ENCODE measurements around the gene KCNMB1. TPM values are rescaled to one million over a fixed set of nuclear protein-coding genes. Genes with fewer than 3 reads are reported as not detected.

Gene KCNMB1
- total RNA-seq, 2 experiments from 2014 or later: not detected

GRCh38 chr5:170368586-170368985 is 20.6 kb downstream of the KCNMB1 start:
- DNase-seq: no peak
- no peaks in the 10 kb centered on the region for H3K36me3 Mint-ChIP-seq
- POLR2A ChIA-PET: no interaction called here
- H3K27me3 Mint-ChIP-seq: no peaks in the 10 kb centered on the region
- CTCF ChIA-PET: no interaction called here
- H3K4me1 Mint-ChIP-seq (ENCODE audit: low read depth): no peaks in the 10 kb centered on the region
- H3K27ac Mint-ChIP-seq: no peak overlapping the region
- H3K4me3 Mint-ChIP-seq: no peak overlapping the region
- H3K9me3 Mint-ChIP-seq: no peaks in the 10 kb centered on the region
- intact Hi-C loops (cut with micrococcal nuclease): no loop called here

GRCh38 chr5:170366276-170366675 is 22.9 kb downstream of the KCNMB1 start:
- Mint-ChIP-seq H3K36me3 (no peaks in the 10 kb centered on the region), H3K9me3 (no peaks in the 10 kb centered on the region), H3K27me3 (no peaks in the 10 kb centered on the region), H3K4me1 (ENCODE audit: low read depth) (no peaks in the 10 kb centered on the region), H3K27ac (no peak overlapping the region), H3K4me3 (no peak overlapping the region)
- intact Hi-C loops (cut with micrococcal nuclease): no loop called here
- DNase-seq: no peak
- ChIA-PET POLR2A (no interaction called here), CTCF (interaction anchor here (0.8 kb wide), 1 partner anchor 273 kb away, joined by 3 read pairs; no protein-coding TSS in a partner anchor)

DNA sequence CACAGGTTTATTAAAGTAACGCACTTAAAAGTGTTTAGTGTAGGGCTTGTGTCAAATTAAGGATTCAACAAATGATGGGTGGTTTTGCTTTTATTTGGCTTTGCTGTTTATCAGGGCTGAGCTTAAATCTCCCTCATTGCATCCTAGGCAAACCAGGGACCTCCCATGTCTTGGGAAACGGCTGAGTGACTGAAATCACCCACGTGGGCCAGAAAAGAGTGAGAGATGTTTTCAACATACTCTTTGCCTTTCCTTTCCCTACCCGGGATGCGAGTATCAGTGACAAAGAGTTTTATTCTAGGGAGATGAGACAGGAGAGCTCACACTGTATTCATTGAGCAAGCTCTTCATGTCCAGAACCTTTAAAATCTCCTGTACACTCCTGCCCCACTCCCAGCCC is 23.3 kb downstream of the KCNMB1 start:
- Mint-ChIP-seq H3K27ac (no peak overlapping the region), H3K4me1 (ENCODE audit: low read depth) (no peaks in the 10 kb centered on the region), H3K4me3 (no peak overlapping the region), H3K9me3 (no peaks in the 10 kb centered on the region), H3K27me3 (no peaks in the 10 kb centered on the region), H3K36me3 (no peaks in the 10 kb centered on the region)
- DNase-seq: no peak
- CTCF ChIA-PET: interaction anchor here (0.8 kb wide), 1 partner anchor 273 kb away, joined by 3 read pairs; no protein-coding TSS in a partner anchor
- intact Hi-C loops (cut with micrococcal nuclease): no loop called here
- POLR2A ChIA-PET: no interaction called here

DNA sequence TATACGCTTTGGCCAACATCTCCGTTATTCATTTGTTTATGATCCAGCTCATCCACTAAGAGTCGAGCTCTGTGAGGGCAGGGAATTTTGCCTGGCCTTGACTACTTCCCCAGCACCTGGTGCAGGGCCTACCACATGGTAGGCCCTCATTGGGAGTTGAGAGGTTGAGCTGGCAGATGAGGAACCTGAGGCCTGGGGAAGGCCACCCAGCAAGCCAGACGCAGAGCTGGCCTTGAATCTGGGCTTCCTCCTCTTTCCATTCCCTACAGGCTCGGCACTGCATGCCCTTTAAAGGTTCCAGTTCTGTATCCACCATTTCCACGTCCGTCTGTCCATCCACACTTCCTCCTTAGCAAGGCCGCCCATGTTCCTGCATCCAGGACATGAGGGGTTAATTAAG is 24.2 kb downstream of the KCNMB1 start:
- H3K27ac Mint-ChIP-seq: no peak overlapping the region
- H3K36me3 Mint-ChIP-seq: no peaks in the 10 kb centered on the region
- intact Hi-C loops (cut with micrococcal nuclease): no loop called here
- no peak overlapping the region for H3K4me3 Mint-ChIP-seq
- ChIA-PET CTCF (interaction anchor here (0.6 kb wide), 1 partner anchor 204 kb away, joined by 3 read pairs; no protein-coding TSS in a partner anchor), POLR2A (no interaction called here)
- H3K9me3 Mint-ChIP-seq: no peaks in the 10 kb centered on the region
- H3K27me3 Mint-ChIP-seq: no peaks in the 10 kb centered on the region
- DNase-seq: no peak
- no peaks in the 10 kb centered on the region for H3K4me1 Mint-ChIP-seq (ENCODE audit: low read depth)

- no peak for DNase-seq
- no peaks in the 10 kb centered on the region for H3K36me3 Mint-ChIP-seq
- no peaks in the 10 kb centered on the region for H3K27me3 Mint-ChIP-seq
- POLR2A ChIA-PET: no interaction called here
- no peak overlapping the region for H3K4me3 Mint-ChIP-seq
- no peak overlapping the region for H3K27ac Mint-ChIP-seq
- CTCF ChIA-PET: no interaction called here
- no peaks in the 10 kb centered on the region for H3K4me1 Mint-ChIP-seq (ENCODE audit: low read depth)
- intact Hi-C loops (cut with micrococcal nuclease): no loop called here
- H3K9me3 Mint-ChIP-seq: no peaks in the 10 kb centered on the region
Measured at GRCh38 chr5:170363671-170364070, 25.5 kb downstream of the KCNMB1 start.

DNA sequence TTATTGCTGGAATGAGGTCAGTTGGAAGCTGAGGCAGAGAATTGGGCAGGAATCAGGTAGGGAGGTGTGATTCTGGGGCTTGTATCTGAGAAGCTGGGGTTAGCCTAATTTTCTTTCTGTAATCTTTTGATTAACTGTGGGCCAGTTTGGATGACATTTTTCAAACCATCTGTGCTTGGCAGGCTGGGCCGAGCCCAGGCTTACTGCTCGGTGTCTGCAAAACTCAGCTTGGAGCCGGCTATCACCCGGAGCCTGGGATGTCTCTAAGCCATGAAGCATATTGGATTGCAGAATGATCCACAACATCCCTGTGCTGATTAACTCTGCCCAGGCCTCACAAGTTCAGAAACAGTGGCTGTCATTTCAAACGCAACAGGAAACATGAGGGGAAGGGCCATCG is 26.5 kb downstream of the KCNMB1 start:
- no peak overlapping the region for H3K27ac Mint-ChIP-seq
- H3K4me3 Mint-ChIP-seq: no peak overlapping the region
- H3K4me1 Mint-ChIP-seq (ENCODE audit: low read depth): no peaks in the 10 kb centered on the region
- no peaks in the 10 kb centered on the region for H3K36me3 Mint-ChIP-seq
- no peaks in the 10 kb centered on the region for H3K9me3 Mint-ChIP-seq
- DNase-seq: no peak
- intact Hi-C loops (cut with micrococcal nuclease): no loop called here
- no peaks in the 10 kb centered on the region for H3K27me3 Mint-ChIP-seq
- CTCF ChIA-PET: interaction anchor here (0.9 kb wide), 1 partner anchor 73 kb away, joined by 3 read pairs; no protein-coding TSS in a partner anchor
- POLR2A ChIA-PET: no interaction called here

DNA sequence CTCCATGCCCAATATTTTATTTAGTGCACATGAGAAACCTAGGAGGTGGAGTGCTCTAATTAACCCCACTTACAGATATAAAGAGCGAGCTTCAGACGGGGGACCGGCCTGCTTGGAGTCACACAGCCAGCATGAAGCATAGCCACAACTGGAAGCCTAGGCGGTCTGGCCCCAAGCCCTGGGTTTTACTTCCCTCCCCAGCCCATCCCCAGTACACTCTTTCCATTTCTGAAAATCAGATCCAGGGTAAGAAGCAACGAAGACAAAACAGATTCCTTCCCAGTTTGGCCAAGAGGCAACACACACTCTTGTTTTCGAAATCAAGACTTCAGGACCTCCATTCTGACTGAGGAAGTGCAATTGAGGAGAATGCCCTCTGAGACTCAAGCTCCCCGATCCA is 27.1 kb downstream of the KCNMB1 start:
- H3K4me1 Mint-ChIP-seq (ENCODE audit: low read depth): no peaks in the 10 kb centered on the region
- no peak overlapping the region for H3K4me3 Mint-ChIP-seq

DNA sequence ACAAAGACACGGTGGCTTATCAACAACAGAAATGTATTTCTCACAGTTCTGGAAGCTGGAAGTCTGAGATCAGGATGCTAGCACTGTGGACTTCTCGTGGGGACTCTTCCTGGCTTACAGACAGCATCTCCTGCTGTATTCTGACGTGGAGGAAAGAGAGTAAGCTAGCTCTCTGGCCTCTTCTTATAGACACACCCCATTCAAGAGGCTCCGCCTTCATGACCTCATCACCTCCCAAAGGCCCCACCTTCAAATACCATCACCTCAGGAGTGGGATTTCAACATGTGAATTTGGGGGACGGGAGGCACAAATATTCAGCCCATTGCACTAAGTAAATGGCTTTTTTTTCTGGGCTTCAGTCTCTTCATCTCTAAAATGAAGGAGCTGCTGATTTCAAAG is 27.6 kb downstream of the KCNMB1 start:
- POLR2A ChIA-PET: no interaction called here

More for the DNA sequence above, 27.1 kb downstream of the KCNMB1 start:
- Mint-ChIP-seq H3K36me3 (no peaks in the 10 kb centered on the region), H3K27ac (no peak overlapping the region), H3K9me3 (no peaks in the 10 kb centered on the region), H3K27me3 (no peaks in the 10 kb centered on the region)
- intact Hi-C loops (cut with micrococcal nuclease): no loop called here
- POLR2A ChIA-PET: no interaction called here
- DNase-seq: no peak
- CTCF ChIA-PET: interaction anchor here (0.9 kb wide), 1 partner anchor 73 kb away, joined by 3 read pairs; no protein-coding TSS in a partner anchor

DNA sequence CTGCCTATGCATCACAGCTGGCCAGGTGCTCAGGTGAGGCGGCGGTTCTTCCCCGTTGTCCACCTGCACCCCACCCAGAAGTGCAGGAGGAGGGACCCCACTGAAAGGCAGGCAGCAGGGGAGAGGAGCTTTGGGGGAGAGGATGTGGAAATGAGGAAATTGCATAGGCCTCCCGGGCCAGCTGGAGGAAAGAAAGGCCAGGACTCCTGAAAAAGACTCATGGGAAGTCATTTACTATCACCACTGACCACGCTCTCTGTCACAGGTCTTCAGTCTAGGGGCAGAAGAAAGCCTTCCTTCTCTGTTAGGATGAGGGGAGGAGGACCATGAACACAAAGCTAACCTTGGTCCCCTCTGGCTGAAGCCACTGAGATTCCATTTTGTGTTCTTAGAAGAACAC is 28.1 kb downstream of the KCNMB1 start:
- intact Hi-C loops (cut with micrococcal nuclease): no loop called here
- no peaks in the 10 kb centered on the region for H3K36me3 Mint-ChIP-seq

More for the DNA sequence above, 27.6 kb downstream of the KCNMB1 start:
- H3K27me3 Mint-ChIP-seq: no peaks in the 10 kb centered on the region
- intact Hi-C loops (cut with micrococcal nuclease): no loop called here
- CTCF ChIA-PET: interaction anchor here (0.9 kb wide), 1 partner anchor 74 kb away, joined by 3 read pairs; no protein-coding TSS in a partner anchor
- H3K4me3 Mint-ChIP-seq: no peak overlapping the region
- no peak for DNase-seq
- H3K27ac Mint-ChIP-seq: no peak overlapping the region
- H3K4me1 Mint-ChIP-seq (ENCODE audit: low read depth): no peaks in the 10 kb centered on the region
- no peaks in the 10 kb centered on the region for H3K36me3 Mint-ChIP-seq
- H3K9me3 Mint-ChIP-seq: no peaks in the 10 kb centered on the region

DNA sequence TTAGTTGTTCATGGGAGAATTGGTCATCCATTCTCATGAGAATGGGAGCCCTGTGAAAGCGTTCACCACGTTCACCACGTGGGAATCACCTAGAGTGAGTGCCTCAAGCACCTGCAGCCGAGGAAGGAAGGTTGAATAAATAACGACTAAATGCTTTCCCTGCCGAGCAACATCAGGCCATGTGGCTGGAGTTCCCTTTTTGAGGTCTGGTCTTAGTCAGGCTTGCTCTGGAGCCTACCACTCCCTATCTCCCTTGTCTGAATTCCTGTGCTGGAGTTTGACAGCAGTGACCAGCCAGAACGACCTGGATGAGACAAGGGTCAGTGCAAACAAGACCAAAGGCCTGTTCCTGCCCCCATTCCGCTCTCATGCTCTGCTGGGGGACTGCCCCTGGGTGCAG is 28.5 kb downstream of the KCNMB1 start:
- Mint-ChIP-seq H3K36me3 (no peaks in the 10 kb centered on the region), H3K4me1 (ENCODE audit: low read depth) (no peaks in the 10 kb centered on the region), H3K4me3 (no peak overlapping the region), H3K9me3 (no peaks in the 10 kb centered on the region), H3K27ac (no peak overlapping the region), H3K27me3 (no peaks in the 10 kb centered on the region)
- ChIA-PET POLR2A (no interaction called here), CTCF (no interaction called here)
- intact Hi-C loops (cut with micrococcal nuclease): no loop called here
- no peak for DNase-seq

More for the DNA sequence above, 28.1 kb downstream of the KCNMB1 start:
- no peaks in the 10 kb centered on the region for H3K4me1 Mint-ChIP-seq (ENCODE audit: low read depth)
- H3K27ac Mint-ChIP-seq: no peak overlapping the region
- no peaks in the 10 kb centered on the region for H3K27me3 Mint-ChIP-seq
- H3K9me3 Mint-ChIP-seq: no peaks in the 10 kb centered on the region
- DNase-seq: no peak
- ChIA-PET CTCF (no interaction called here), POLR2A (no interaction called here)
- no peak overlapping the region for H3K4me3 Mint-ChIP-seq

DNA sequence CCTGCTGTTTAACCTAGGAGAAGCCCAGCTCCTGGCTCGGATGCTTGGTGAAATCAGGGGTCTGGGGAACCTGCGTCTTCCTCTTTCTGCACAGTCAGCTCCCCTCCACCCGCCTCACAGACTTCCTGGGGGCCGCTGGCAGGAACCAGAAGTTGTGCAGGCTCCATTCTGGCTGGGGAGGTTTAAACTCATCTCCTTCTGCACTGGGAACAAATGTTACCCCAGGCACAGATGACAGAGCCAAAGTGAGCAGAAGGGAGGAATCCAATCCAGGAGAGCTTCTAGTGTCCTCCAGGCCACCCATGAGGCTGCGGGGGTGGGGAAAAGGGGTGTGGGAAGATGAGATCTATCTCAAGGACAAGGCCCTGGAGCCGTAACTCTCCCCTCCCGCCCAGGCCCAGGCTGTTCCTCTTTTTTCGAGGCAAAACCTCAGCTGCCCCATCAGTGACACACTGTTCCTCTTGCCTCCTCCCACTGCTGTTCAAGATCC is 31.2 kb downstream of the KCNMB1 start:
- H3K4me1 Mint-ChIP-seq (ENCODE audit: low read depth): no peaks in the 10 kb centered on the region
- intact Hi-C loops (cut with micrococcal nuclease): no loop called here
- CTCF ChIA-PET: interaction anchor here (0.6 to 1.1 kb wide), 3 partner anchors 19 to 526 kb away, joined by 3 read pairs; no protein-coding TSS in a partner anchor

GRCh38 chr5:170355601-170356098 is 33.5 kb downstream of the KCNMB1 start:
- ChIA-PET POLR2A (no interaction called here), CTCF (interaction anchor here (1.1 to 1.2 kb wide), 2 partner anchors 79 to 255 kb away, joined by 3 to 4 read pairs; no protein-coding TSS in a partner anchor)
- H3K4me1 Mint-ChIP-seq (ENCODE audit: low read depth): no peaks in the 10 kb centered on the region

More for the DNA sequence above, 31.2 kb downstream of the KCNMB1 start:
- H3K9me3 Mint-ChIP-seq: no peaks in the 10 kb centered on the region
- H3K4me3 Mint-ChIP-seq: no peak overlapping the region
- DNase-seq: no peak
- no peak overlapping the region for H3K27ac Mint-ChIP-seq
- peaks cover 12% of the 10 kb centered on the region for H3K27me3 Mint-ChIP-seq
- POLR2A ChIA-PET: no interaction called here
- H3K36me3 Mint-ChIP-seq: no peaks in the 10 kb centered on the region

GRCh38 chr5:170353961-170354360 is 35.2 kb downstream of the KCNMB1 start:
- no peak for DNase-seq
- Mint-ChIP-seq H3K36me3 (no peaks in the 10 kb centered on the region), H3K4me1 (ENCODE audit: low read depth) (no peaks in the 10 kb centered on the region), H3K4me3 (no peak overlapping the region), H3K9me3 (no peaks in the 10 kb centered on the region), H3K27me3 (peaks cover 18% of the 10 kb centered on the region), H3K27ac (no peak overlapping the region)
- intact Hi-C loops (cut with micrococcal nuclease): no loop called here
- CTCF ChIA-PET: no interaction called here
- POLR2A ChIA-PET: no interaction called here

More at GRCh38 chr5:170355601-170356098, 33.5 kb downstream of the KCNMB1 start:
- Mint-ChIP-seq H3K27me3 (peaks cover 15% of the 10 kb centered on the region), H3K36me3 (no peaks in the 10 kb centered on the region), H3K4me3 (no peak overlapping the region), H3K9me3 (no peaks in the 10 kb centered on the region), H3K27ac (no peak overlapping the region)
- intact Hi-C loops (cut with micrococcal nuclease): no loop called here
- no peak for DNase-seq

Data from activated CD4-positive, alpha-beta memory T cell treated with anti-CD3 and anti-CD28 coated beads for 36 hours (primary cell).